ENCODE results near the gene TEKTIP1.

The TEKTIP1 gene

DNA sequence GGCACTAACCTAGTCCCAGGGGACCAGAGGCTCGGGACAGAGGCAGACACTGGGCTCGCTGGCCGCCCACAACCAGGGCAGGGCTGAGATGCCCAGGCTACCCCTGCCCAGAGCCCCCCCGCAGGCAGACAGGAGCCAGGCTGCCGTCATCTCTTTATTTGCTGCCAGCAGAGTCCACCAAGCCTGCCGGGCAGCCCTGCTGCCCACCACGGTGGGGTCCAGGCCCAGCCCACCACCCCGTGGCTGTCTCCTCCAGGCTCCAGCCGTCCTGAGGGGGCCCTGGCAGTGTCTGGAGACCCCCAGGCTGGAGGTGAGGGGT lies 5.0 kb downstream of the TEKTIP1 start:
- TF ChIP-seq, protein P1, sequence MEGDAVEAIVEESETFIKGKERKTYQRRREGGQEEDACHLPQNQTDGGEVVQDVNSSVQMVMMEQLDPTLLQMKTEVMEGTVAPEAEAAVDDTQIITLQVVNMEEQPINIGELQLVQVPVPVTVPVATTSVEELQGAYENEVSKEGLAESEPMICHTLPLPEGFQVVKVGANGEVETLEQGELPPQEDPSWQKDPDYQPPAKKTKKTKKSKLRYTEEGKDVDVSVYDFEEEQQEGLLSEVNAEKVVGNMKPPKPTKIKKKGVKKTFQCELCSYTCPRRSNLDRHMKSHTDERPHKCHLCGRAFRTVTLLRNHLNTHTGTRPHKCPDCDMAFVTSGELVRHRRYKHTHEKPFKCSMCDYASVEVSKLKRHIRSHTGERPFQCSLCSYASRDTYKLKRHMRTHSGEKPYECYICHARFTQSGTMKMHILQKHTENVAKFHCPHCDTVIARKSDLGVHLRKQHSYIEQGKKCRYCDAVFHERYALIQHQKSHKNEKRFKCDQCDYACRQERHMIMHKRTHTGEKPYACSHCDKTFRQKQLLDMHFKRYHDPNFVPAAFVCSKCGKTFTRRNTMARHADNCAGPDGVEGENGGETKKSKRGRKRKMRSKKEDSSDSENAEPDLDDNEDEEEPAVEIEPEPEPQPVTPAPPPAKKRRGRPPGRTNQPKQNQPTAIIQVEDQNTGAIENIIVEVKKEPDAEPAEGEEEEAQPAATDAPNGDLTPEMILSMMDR (IDR thresholded peaks at IDR 0.05; ENCODE audit: insufficient read depth, missing control alignments), result no peak
- DNase-seq (ENCODE audit: insufficient read length, low spot score), result no peak
- FAIRE-seq, result no peak

DNA sequence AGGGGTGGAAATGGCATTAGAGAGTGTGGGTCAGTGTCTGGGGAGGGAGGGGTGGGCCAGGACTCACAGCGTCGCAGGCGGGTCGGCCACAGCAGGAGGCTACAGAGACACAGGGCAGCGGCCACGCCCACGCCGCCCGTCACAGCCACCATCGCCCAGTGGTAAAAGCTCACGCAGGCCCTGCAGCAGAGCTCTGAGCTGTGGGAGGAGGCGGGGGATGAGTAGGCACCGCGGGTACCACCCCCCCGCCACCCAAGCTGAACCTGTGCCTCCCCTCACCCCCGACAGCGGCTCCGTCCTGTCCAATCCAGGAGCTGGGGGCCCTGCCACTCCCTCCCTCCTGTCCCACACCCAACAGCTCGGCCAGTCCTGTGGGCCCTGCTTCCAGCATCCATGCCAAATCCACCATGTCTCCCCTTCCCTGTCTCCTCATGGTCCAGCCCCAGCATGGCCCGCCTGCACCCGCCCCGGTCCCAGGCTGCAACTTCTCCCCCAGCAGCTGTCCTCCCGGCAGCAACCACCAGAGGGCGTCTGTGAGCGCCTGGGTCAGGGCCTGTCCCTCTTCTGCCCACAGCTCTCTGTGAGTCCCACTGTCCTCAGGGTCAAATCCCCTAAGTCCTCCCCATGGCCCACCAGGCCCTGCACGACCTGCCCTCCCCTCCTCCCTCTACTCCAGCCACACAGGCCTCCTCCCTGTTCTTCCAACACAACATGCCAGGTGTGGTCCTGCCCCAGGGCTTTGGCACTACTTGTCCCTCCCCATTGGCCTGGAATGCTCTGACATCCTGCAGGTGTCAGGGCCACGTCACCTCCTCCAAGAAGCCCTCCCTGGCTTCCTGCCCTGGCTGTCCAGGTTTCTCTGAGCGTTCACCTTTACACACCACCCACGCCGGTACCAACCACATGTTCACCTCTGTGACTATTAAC lies 6.0 kb downstream of the TEKTIP1 start:
- TF ChIP-seq, protein P1 (IDR thresholded peaks at IDR 0.05; ENCODE audit: insufficient read depth, missing control alignments), result peak; percentile 72
- FAIRE-seq (no peak), DNase-seq (ENCODE audit: insufficient read length, low spot score) (peak; percentile 87)

DNA sequence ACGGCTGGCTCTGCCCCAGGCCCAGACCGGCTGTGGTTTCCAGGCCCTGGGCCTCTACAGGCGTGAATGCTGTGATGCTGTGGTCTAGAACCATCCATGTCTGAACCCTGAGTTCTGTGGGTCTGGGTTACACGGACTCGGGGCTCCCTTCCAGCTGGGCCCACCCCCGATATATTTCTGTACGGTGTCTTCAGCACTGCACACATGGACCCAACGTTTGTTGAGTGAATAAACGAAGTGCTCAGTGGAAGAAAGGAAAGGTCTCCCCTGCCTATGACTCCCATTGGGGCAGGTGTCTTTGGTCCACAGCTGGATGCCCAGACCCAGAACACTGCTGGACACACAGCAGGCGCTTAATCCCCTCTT lies 6.7 kb downstream of the TEKTIP1 start:
- TF ChIP-seq, protein P1 (IDR thresholded peaks at IDR 0.05; ENCODE audit: insufficient read depth, missing control alignments), result no peak
- FAIRE-seq, result no peak
- no peak for DNase-seq (ENCODE audit: insufficient read length, low spot score)

DNA sequence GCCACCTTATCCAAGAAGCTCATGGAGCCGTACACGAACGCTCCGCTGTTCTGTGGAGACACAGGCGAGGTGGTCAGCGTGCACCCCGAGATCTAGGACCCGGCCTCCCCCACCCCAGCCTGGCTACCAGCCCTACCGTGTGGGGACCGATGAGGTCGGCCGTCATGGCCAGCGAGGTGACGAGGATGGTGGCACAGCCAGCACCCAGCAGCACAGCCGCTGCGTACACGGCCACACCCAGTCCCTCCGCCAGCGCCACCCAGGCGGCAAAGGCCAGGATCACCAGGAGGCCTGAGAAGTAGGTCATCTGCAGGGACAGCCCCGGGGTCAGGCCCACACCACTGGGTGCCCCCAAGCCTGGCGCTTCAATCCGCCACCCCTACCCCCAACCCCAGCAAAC lies 7.1 kb downstream of the TEKTIP1 start:
- DNase-seq (ENCODE audit: insufficient read length, low spot score) (no peak), FAIRE-seq (no peak)
- TF ChIP-seq, protein P1 (IDR thresholded peaks at IDR 0.05; ENCODE audit: insufficient read depth, missing control alignments), result no peak

DNA sequence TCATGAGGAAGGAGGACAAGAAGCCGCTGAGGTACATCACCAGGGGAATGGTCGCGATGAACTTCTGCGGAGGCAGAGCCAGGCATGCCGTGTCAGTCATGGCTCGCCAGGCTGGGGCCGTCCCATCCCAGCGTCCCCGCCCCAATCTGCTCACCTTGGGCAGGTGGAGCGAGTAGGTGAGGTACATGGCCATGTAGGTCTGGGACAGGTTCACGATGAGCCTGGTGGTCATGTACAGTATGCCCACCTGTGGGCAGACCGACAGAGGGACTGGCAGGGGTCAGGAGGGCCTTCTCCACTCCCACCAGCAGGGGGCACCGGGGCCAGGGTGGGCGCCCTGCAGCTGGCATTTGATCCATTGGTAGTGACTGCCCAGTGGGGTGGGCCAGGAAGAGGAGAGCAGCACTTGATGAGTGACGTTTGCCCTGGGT lies 8.3 kb downstream of the TEKTIP1 start:
- TF ChIP-seq, protein P1 (IDR thresholded peaks at IDR 0.05; ENCODE audit: insufficient read depth, missing control alignments), result peak; percentile 14
- no peak for DNase-seq (ENCODE audit: insufficient read length, low spot score)
- no peak for FAIRE-seq

DNA sequence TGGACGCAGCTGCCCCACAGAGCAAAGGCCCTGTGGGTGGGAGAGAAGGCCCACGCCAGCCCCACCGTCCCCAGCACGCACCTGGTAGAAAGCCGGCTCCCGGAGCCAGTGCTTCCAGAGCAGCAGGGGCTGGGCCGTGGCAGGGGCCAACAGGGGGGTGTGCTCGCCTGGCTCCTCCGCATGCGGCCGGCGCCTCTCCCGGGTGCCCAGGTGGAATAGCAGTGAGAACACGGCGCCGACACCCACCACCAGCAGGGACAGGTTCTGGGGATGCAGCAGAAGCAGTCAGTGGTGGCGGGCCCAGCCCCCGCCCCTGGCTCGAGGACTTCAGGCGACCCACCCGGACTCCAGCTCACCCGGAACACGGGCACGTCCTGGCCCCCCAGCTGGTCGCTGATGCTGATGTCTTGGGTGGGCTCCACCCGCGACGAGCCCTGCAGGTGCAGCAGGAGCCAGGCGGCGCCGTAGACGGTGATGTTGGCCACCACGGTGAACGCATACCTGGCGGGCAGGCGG lies 8.9 kb downstream of the TEKTIP1 start:
- no peak for DNase-seq (ENCODE audit: insufficient read length, low spot score)
- FAIRE-seq, result no peak
- TF ChIP-seq, protein P1 (IDR thresholded peaks at IDR 0.05; ENCODE audit: insufficient read depth, missing control alignments), result no peak

DNA sequence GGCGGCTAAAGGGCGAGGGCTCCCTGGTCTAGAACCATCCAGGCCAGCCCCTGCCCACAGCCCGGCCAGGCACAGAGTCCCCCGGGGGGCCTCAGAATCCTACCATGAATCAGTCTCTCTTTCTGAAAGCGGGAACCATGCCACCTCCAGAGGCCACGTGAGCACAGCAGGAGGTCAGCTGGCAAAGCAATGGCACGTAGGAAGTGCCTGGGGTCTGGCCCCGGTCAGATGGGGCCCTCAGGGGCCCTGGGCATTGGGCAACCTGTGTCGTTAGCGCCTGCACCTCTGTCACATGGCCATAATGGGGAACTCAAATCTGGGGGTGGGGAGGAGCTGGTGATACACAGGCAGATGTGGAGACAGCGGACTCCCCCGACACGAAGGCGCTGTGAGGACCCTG lies 9.6 kb downstream of the TEKTIP1 start:
- no peak for DNase-seq (ENCODE audit: insufficient read length, low spot score)
- FAIRE-seq, result no peak
- TF ChIP-seq, protein P1 (IDR thresholded peaks at IDR 0.05; ENCODE audit: insufficient read depth, missing control alignments), result no peak
